HG03460 (cell line): ENCODE data around the gene SPEM2.
A peak's percentile ranks its signal among the peaks of the same experiment; 100 is the strongest.

Experiments
- ATAC-seq: cut with Tn5 transposase; IDR thresholded peaks from one replicate; pipeline ENCODE4 v1.9.1; 2021; ENCODE audit not compliant: unreplicated experiment

The SPEM2 gene

DNA sequence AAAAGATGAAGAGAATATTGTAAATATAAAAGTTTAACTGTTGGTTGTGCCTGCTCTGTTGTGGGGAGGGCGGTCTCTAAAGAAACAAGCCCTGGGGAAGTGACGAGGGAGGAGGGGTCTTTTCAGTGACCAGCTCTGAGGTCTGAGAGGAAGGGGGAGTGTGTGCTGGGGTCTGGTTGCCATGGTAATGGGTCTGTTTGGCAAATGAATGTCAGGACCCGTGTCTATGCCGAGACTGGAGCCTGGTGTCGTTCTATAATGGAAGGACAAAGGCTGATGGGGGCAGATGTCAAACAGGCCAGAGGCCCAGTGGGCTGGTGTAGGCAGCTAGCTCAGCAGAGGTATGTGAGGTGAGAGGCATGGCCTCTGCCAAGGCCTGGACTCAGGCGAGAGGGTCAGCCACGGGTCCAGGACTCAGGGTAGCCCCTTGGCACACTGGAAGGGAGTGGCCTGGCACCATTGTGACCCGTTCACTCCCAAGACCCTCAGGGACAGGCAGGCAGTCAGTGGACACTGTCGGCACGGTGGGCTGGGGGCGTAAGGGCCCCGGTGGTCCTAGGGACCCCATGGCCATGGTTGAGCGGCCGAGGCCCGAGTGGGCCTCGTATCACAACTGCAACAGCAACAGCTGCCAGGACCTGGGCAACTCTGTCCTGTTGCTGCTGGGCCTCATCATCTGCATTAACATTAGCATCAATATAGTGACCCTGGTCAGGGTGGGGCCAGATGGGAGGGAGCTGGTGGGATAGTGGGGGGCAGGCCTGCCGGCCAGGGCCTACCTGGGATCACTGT lies 5.4 kb upstream of the SPEM2 start, which contains the start of gene SPEM1:
TSS of gene SPEM1 (plus strand) at position 506 of the 792 bp plus-strand sequence. CDS start at position 567, 61 bp downstream.
- ATAC-seq: no peak

DNA sequence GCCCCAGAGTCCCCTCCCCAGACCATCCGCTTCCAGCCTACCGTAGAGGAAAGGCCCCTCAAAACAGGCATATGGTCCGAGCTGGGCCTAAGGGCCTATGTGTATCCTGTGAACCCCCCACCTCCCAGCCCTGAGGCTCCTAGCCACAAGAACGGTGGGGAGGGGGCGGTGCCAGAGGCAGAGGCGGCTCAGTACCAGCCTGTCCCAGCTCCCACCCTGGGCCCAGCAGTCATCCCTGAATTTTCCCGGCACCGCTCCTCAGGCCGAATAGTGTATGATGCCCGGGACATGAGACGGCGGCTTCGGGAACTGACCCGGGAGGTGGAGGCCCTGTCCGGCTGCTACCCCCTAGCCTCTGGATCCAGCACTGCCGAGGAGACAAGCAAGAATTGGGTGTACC lies 4.2 kb upstream of the SPEM2 start:
- no peak for ATAC-seq

- ATAC-seq: no peak
These were observed 1.7 kb upstream of the SPEM2 start for GRCh38 chr17:7423679-7424078.

GRCh38 chr17:7425756-7426155 lies 340 bp downstream of the SPEM2 start:
- no peak for ATAC-seq

- no peak for ATAC-seq
These were observed 917 bp downstream of the SPEM2 start for GRCh38 chr17:7426203-7426863.

GRCh38 chr17:7426896-7427489 lies 1.6 kb downstream of the SPEM2 start:
- no peak for ATAC-seq

DNA sequence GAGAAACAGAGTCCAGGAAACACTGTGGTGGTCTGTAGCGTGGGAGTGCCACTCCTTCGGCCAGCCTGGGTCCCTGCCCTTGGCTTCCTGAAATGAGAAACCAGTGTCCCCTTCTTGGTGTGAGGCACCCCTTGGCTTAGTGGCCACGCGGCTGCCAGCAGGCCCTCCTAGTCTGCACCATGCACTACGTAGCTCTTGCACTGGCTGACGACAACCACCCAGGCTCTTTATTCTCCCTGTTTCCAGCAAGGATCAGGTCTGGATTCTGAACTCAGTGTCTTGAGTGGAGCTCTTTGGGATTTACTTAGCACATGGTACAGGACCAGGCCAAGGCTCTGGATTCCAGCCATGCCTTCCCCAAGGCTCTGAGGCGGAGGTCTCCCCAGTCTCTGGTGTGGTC lies 2.1 kb downstream of the SPEM2 start:
- ATAC-seq: no peak

DNA sequence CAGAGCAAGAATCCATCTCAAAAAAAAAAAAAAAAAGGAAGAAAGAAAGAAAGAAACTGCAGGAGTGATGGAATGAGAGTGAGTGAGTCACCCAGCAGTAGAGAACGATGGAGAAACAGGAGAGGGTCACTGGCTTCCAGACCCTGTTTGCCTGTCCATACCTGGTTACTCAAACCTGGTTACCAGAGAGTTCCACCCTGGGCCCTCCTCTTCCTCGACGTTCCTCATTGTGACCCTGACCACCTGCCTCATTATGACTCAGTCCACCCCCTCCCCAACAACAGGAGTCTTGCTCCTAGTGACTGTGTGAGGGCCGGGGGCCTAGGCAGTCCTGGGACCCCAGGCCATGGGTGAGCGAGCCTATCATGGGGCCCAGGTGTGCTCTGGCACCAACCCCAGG lies 3.1 kb downstream of the SPEM2 start, which contains the start of gene SPEM3:
TSS of gene SPEM3 (plus strand) at position 301 of the 400 bp plus-strand sequence. CDS start at position 347, 46 bp downstream.
- no peak for ATAC-seq

- no peak for ATAC-seq
These were observed 4.3 kb downstream of the SPEM2 start for GRCh38 chr17:7429722-7430121.

- ATAC-seq: no peak
These were observed 5.8 kb downstream of the SPEM2 start for GRCh38 chr17:7431231-7431630.

DNA sequence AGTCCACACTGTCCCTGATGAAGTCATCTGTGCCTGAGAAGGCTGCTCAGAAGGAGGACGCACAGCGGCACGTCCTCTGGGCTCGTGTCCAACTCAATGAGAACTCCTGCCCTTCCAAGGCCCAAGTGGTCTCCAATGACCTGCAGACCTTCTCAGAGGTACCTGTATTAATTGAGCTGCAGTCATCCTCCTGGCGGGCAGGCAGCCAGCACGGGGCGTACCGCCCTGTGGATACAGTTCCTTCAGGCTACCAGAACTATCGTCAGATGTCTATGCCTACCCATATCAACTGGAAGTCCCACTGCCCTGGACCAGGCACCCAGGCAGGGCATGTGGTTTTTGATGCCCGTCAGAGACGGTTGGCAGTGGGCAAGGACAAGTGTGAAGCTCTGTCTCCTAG lies 6.9 kb downstream of the SPEM2 start:
- no peak for ATAC-seq

DNA sequence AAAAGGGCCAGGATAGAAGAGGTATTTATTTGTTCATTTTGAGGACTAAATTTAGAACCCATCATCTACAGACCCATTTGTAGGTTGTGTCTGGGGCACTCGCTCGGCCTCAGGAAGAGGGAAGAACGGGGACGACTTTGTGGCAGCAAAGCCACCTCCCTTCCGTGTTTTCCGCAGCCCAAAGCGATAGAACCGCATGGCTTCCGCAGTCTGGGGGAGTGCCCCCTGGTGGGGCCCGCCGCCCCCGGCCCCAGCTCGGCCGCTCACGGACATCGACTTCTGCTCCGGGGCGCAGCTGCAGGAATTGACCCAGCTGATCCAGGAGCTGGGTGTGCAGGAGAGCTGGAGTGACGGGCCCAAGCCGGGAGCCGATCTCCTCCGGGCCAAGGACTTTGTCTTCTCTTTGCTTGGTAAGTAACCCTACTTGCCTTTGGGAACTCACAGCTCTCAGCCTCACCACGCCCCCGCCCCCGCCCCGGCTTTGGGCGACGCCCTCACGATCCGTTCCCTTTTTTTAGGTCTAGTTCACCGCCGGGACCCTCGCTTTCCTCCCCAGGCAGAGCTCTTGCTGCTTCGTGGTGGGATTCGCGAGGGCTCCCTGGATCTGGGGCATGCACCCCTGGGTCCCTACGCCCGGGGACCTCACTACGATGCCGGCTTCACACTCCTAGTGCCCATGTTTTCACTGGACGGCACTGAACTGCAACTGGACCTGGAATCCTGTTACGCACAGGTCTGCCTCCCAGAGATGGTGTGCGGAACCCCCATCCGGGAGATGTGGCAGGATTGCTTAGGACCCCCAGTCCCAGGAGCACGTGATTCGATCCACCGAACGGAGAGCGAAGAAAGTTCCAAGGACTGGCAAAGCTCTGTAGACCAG lies 10.5 kb downstream of the SPEM2 start:
- peak; percentile 31 for ATAC-seq

GRCh38 chr17:7436556-7437368 lies 11.3 kb downstream of the SPEM2 start:
- ATAC-seq: no peak

DNA sequence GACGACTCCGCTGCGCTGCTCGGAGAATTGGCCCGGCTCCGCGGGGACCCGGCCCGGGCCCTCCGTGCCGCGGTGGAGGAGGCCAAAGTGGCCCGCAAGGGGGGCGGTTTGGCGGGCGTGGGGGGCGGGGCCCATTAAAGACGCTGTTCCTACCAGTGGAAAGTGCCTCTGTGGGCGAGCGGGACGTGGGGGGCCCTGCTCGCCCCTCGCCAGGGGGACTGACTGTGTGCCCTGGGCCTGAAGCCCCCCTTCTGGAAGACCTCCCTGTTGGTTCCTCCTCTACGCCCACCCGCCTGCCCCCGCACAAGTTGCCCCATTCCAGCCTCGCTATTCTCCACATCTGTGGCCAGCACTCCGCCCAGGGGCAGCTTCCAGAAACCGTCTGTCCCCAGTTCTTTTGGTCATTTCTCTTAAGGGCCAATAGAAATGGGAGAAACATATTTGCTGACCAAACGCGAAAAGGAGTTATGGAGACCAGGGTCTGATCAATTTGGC lies 12.0 kb downstream of the SPEM2 start:
- ATAC-seq: no peak

DNA sequence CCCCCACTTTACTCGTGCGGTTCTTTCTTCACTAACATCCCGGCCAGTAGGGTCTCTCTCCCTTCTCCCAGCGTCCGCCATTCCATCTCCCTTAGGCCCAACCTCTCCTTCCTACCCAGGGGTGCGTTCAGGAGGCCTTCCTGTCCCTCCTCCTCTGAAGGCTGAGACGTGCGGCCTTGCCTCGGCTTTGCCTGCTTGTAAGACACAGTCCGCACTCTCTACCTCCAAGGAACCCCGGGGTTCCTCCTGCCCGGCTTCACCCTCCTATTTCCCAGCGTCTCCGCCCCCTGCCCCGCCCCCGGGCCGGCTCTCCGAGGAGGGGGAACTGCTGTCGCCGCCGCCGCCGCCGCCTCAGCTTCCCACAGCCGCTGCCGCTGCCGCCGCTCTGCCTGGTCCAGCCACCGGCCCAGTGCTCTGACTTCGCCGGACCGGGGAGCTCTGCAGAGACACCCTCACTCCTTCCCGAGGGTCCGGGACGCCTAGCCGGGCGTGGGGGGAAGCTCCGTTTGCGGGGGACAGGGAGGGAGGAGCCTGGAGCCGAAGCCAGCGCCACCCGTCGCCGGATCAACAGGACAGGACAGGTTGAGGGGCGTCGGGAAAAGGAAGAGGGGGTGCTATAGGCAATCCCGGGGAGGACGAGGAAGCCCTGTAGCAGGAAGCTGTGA lies 12.7 kb downstream of the SPEM2 start:
- ATAC-seq: no peak

DNA sequence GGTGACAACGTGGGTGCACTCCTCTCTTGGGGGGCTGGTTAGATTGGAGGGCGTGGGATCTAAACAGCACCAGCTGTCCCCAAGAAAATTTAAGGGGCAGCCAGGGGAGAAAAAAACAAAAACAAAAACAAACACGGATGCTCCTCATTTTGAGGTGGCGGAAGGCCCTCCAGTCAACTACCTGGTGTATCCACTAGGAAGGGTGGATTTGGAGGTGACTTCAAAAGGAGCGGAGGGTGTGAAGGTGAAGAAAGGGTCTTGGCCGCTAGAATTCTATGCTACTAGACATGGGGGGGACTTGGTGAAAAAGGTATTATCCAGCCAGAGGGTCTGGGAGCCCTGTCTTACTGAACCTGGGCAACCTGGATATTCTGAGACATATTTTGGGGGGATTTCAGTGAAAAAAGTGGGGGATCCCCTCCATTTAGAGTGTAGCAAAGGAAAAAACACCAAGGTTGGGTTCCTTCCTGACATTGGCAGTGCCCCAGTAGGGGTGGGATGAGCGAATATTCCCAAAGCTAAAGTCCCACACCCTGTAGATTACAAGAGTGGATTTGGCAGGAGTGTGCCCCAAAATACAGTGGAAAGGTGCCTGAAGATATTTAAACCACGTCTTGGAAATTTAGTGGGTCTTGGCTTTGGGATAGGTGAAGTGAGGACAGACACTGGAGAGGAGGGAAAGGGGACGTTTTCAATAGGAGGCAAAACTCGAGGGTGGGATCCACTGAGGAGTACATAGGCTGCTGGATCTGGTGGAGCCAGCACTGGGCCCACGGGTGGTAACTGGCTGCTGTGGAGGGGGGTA lies 13.4 kb downstream of the SPEM2 start:
- no peak for ATAC-seq

DNA sequence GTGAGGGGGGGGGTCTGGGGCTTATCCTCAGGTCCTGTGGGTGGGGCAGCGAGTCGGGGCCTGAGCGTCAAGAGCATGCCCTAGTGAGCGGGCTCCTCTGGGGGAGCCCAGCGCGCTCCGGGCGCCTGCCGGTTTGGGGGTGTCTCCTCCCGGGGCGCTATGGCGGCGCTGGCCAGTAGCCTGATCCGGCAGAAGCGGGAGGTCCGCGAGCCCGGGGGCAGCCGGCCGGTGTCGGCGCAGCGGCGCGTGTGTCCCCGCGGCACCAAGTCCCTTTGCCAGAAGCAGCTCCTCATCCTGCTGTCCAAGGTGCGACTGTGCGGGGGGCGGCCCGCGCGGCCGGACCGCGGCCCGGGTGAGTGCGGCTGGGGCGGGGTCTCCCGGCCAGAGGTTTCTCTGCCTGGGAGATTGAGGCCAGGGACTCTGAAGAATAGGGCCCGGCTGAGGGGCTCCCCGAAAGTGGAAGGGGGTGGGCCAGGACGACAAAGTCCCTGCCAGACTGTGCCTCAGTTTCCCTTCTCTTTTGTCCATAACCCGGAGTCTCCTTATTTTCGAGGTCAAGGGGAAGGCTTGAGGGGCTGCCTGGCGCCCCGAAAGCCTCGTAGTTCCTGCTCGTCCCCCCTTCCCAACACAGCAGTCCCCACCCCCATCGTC lies 14.2 kb downstream of the SPEM2 start, which contains the start of gene FGF11:
TSS of gene FGF11 (plus strand) at position 51 of the 651 bp plus-strand sequence. CDS start at position 160, 109 bp downstream.
- ATAC-seq: no peak
